Skin of body (tissue), 2 donors: ENCODE measurements around the gene MYOM3. TPM values are rescaled to one million over a fixed set of nuclear protein-coding genes. Genes with fewer than 3 reads are reported as not detected.

ENCODE experiments used
- DNase-seq: peaks from one replicate; lab custom pipeline; 2025; lab: John Stamatoyannopoulos, UW
- total RNA-seq: library from RNA; depleted of rRNA; stranded (reverse); fragments of >200 nt; gene quantifications from one replicate; pipeline ENCODE4 v1.2.3, GENCODE V29; 2014

MYOM3 gene
- total RNA-seq, 1 donor from 2014 or later = 32.7 TPM

DNA sequence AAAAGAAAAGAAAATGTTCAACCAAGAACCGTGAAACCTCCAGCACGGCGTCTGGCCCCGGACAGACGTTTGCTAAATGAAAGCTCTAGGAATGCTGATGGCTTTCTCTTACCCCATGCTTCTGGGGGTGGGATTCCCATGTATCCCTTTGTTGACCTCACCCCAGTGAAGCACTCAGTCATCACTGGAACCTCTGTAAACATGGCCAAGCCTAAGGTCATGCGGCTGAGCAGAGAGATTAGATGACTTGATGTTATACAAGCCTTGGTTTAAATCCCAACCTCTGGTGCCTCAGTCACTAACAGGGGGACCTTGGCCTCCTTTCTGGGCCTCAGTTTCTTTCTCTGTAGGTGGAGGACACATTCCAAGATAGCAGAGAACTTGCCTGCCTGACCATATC is 2.8 kb upstream of the MYOM3 start:
- no peak for DNase-seq

DNA sequence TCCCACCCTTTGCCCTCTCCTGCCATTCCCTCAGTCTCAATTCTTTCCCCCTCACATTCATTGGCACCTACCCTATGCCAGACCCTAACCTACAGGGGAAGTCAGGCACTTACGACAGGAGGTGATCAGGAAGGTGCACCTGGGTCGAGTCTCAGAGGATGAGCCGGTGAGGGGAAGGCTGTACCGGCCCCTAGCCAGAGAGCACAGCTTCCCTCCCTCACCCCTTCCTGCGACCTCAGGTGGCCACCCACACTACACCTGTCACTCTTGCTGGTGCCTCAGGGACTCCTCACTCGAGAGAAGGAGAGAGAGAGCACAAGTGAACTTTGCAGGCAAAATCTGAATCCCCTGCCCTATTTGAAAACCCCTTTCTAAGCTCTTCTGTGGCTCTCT is 1.7 kb upstream of the MYOM3 start:
- DNase-seq = no peak

DNA sequence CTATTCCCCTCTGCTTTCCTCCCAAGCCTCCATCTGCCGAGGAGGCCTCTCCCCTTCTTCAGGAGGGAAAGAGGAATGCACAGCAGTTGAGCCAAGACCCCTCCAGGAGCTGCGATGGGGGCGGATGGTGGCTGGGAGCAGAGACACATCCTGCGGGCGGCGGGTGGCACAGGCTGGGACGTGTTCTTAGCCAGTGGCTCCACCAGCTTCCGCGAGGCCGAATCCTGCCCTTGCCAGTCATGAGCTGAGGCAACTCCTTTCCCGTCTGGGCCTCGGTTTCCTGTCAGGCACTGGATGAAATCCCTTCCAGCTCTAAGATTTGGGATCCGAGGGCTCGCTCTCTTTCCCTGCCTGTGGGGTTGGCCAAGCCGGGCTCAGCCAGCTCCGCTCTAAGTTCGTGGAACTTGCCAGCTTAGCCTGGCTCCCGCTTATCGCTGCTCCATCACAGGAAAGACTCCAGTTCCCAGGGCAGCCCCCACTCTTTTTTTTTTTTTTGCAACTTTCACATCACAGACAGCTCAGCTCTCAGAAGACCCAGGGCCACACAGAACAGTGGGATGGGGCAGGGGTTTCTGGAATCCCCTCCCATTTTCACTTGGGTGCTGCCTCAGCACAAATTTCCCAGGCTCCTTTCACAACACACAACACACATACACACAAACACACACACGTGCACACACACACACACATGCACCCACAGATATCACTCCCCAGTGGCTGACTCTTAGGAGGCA is 506 bp downstream of the MYOM3 start:
- no peak for DNase-seq

DNA sequence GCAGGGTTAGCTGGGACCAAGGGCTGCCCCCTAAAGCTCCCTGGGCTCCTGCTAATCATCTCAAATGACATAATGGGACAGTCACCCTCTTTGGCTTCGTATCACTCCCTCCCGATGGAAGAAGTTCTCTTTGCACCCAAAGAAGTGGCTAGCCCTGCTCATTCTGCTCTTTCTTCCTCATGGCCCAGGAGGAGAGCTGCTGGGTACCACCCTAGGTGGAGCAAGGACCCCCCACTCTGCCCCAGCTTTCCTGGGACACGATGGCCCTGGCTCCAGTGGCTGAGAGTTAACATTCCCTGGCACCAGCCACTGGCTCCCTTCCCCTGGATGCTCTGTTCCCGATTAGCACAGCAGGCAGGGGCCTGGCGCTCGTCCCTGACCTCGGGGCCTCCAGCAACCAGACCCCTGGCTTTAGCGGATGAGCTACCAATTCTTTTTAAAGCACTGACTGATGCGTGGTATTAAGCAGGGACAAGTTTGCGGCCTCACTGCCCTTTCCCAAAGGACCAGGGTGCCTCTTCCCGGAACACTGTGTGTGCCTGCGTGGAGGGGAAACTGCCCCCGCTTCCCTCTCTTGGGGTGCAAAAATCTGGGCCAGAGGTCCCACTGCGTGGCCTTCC is 1.2 kb downstream of the MYOM3 start:
- DNase-seq = no peak

DNA sequence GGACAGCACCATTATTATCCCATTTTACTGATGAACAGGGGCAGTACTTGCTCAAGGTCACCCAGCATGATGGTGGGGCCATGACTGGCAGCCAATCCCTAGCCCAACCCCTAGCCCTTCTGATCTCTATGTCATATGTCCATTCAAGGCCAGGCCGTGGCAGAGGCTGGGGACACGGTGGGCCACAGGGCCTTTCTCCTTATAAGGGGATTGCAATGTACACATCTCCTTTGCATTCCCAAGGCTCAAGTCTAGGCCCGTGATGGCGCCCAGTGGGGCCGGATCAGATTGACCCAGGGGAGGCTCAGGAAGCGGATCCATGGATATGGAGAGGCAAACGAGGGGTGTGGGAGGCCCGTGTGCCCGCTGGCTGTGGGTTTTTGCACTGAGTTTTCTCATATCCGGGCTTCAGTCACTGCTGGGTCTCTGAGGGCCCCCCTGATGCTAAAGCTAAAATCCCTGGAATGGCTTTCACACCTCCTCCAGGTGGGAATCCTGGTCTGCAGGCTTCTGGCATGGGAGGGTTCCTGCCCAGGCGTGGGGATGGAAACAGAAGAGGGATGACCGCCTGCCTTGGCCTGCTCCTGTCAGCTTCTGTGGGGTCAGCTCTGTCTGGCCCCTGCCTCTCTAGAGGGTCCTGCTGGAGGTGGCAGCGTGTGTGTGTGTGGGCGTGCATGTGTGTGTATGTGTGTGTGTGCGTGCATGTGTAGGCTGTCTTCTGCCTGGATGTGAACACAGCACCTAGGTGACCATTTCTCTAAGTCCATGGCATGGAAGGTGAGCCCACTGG is 2.1 kb downstream of the MYOM3 start:
- DNase-seq = no peak

DNA sequence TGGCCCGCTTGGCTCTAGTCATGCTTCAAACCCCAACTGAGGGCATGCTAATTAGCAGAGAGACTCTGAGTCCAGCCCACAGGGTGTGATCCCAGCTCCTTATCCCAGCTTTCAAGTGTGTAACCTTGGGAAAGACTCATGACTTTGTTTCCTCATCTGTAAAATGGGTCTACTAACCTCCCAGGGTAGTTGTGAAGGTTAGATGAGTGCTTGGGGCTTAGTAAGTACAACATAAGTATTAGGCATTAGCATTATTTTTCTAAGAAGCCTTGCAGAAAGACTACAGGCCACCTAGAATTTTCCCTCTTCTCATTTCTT is 2.8 kb downstream of the MYOM3 start:
- DNase-seq = no peak

DNA sequence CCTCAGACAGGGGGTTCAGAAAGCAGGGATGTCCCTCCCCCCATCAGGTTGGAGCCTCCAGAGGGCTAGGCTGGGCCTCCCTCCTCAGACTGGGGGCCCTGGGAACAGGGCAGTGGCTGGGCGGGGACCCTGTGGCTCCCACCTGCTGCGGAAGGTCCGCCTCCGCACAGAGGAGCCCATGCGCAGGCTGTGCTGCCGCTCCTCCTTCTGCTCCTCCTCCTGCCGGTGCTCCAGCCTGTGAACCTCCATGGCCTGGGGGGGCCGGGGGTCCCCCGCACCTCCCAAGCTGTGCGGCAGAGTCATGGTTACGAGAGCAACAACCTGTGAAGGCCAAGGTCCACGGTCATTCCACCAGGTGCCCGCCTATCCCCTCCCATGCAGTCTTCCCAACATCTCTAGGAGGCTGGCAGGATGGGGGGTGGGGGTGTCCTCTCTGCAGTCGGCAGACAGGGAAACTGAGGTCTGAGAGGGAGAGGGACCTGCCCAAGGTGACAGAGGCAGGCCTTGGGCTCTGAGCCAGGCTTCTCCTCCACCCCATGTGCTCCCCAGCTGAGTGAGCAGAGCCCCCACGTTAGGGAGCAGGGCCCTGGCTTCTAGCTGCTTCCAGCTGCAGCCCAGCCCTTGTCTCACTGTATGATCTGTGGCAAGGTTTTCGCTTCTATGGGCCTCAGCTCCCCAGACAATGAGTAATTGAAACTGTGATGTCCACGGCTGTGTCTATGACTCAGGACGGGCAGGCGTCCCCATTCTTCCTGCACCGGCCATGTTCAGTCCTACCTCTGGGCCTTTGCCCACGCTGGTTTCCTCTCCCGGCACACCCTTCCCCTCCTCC is 3.4 kb downstream of the MYOM3 start:
- no peak for DNase-seq

DNA sequence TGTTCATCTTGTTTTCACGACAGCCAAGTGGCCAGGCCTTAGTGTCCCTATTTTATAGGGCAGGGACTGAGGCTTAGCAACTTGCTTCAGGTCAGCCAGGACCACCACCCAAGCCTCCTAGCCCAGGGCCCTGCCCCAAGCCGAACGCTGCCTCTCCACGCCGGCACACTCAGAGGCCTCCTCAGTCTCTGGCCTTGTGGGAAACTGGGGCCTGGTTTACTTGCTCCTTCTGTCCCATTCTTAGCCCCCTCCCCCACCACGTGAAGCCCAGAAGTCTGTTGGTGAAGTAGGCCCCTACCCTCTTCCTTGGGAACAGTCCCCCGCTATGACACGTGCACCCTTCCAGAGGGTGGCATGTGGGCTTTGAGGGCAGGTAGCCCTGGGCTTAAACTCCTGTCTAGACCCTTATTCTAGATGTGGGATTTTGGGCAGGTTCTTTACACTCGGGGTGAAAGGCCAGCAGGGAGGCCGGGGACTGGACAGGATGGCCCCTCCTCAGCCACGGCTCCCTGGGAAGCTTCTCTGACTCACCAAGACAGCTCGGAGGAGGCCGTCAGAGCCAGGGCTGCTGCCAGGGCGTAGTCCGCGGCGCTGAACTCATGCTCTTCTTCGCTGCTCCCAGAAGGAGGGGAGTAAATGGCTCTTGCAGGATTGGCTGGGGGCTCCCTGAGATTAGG is 4.3 kb downstream of the MYOM3 start:
- DNase-seq = no peak

DNA sequence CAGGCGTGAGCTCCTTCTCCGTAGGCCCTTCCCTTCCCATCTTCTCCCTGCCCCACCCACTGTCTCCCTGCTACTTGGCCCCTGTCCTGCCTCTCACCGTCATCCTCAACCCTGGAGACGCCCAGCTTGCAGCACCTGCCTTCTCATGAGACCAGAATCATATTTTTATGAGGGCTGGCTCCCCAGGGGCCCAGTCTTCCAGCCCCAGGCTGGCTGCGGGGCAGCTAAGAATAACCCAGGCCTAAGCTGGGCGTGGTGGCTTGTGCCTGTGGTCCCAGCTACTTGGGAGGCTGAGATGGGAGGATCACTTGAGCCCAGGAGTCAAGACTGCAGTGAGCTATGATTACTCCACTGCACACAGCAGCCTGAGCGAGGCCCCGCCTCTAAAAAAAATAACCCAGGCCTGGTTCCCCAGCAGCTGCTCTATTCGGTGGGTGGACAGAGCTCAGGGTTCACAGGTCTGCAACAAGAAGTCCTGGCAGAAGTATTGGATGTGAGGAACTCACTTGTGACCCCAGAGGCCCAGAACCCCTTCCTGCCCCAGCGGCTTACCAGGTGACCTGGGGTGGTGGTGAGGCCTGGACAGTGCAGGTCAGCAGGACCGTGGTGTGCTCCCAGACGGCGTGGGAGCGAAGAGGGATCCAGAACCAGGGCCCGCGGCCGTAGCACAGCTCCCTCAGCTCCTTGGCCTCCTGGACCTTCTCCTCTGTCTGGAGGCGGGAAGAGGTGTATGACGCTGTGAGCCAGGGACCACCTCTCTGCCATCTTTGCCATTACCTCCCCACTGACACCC is 6.4 kb downstream of the MYOM3 start:
- DNase-seq = no peak

DNA sequence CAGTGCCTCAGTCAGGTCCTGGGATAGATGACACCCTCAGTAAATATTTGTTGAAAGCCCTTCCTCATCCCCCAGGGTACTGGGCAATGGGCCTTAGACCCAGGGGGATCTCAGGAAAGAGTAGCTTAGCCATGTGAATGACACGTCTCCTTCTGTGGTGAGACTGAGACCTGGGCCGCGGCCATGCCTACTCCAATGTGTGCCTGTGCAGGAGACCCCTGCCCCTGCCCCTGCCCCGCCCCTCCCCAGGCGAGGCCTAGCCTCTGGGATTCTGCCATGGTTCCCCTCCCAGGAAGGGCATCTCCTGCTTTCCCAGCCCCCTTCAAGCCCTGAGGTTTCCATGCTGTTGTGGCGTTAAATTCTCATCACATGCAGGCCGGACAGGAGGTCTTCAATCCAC is 7.1 kb downstream of the MYOM3 start:
- no peak for DNase-seq

DNA sequence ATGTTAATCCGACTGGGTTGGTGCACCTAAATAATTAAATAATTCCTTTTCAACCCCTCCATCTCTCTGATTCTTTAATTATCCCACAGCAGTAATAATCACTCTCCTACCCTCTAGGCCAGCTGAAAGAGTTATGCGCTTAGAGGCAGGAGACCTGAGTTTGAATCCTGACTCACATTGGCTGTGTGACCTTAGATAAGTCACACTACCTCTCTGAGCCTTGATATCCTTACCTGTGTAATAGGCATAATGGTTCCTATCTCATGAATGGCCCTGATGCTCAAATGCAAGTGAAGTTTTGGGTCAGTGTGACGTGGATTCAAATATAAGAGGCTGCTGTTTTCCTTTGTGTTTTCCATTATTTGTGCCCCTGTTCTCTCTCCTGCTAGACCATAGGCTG is 8.1 kb downstream of the MYOM3 start:
- no peak for DNase-seq

DNA sequence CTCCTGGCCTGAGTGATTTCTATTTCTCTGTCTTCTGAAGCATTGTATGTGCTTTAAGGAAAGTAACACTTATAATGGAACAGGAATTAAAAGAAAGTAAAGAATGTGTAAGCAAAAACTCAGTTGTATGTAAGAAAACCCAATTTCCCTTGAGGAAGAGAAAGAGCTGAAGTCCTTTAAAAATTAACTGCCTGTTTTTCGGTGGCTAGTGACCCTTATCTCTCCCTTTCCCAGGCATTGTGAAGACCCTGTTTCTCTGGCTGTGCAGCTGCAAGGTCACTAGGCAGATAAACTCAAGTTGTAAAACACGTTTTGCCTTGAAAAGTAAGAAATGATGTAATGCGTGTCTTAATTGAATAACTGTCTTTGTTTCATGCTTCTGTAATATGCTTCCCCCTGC is 8.5 kb downstream of the MYOM3 start:
- DNase-seq = no peak

DNA sequence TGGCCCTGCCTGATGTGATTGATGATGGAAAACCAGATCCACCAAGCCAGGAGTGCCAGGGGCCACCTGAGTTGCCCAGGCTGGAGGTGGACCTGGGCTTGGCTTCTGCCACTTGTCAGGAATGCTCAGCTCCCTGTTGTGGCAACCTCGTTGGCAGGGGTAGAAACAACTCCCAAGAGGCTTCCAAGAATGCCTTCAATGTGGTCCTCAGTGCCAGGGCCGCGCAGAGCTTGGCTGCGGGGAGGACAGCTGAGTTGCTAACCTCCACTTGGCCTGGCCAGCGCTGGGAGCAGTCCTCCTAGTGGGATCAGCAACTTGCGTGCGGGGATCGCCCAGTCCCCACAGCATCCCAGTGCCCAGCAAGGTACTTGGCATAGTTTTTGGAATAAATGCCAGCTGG is 9.0 kb downstream of the MYOM3 start:
- DNase-seq = no peak

DNA sequence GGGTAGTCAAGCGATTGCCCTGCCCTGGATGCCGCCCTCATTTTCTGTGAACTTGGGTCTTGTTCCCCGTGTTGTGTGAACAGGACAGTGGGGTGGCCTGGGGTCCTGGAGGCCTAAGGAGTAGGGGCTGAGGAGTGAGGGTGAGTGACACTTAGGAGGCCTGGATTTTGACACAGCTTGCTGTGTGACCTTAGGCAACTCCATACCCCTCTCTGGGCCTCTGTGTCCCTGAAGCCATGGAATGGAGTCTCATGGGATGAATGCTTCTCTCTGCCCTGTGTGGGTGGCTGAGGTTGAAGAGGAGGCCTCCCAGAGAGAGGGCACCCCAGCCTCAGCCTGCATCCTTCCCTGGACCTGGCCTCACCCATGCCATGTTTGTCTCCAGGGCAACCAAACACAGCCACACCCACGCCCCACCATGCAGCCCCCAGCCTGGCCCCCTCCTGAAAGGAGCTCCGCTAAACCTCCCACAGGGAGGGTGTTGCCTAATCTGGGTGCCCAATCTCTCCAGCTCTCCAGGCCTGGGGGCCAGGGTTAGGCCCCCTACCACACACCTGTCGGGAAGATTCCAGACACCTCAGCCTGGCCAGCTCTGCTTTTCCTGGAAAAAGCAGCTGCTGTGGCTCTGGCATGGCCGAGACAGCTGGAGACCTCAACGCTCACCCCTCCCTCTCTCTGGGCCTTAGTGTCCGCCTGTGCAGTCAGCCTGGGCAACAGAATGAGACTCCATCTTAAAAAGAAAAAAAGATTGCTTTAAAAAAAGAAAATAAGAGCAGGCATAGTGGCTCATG is 9.9 kb downstream of the MYOM3 start:
- DNase-seq = peak; percentile 17

DNA sequence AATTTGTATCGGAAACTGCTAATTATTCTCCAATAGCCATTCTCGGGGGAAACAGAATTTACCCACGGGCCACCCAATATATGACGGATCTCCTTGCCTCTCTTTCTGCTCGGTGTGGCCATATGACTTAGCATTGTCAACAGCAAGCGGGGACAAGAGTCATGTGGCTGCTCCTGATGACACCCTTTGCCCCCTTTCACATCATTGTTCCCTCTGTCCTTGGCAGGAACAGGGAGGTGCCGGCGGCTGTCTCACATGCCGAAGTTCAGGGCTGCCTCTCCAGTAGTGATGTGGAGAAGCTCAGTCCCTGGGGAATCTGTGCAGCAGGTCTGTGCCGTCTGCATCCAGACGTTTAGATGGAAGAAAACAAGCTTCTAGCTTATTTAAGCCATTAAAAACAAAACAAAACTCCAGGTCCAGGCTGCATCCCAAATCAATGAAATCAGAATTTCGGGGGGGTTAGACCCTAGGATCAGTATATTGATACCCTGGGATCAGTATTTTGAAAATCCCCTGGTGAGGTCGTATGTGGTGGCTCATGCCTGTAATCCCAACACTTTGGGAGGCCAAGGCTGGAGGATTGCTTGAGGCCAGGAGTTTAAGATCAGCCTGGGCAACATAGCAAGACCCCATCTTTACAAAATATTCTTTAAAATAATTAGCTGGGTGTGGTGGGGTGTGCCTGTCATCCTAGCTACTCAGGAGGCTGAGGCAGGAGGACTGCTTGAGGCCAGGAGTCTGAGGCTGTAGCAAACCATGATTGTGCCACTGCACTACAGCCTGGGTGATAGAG is 10.8 kb downstream of the MYOM3 start:
- no peak for DNase-seq

DNA sequence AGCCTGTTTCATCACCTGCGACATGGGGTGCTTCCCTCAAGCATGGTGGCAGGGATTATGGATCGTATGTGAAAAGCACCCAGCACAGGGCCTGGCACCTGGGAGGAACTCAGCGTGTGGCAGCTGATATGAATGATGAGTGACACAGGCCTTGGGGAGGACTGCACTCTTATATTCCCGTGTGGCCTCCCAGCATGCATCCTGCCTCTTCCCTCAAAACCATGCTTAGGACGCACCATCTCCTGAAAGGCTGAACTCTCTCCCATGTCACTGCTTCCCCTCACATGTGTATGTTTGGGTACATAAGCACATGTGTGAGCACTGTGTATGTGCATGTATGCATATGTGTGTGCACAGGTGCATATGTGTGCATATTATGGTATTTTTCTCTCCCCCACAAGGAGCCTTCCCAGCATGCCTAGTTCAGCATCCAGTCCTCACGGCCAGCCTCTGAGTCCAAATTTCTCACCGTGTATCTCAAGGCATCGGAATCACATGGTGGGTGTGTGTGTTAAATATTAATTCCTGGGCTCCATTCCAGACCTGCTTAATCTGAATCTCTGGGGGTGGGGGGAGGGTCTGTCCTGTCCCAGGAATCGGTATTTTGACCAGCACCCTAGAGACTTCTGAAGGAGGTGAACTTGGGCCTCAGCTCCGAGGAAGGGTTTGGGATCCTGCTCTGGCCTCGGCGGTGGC is 12.8 kb downstream of the MYOM3 start:
- no peak for DNase-seq

DNA sequence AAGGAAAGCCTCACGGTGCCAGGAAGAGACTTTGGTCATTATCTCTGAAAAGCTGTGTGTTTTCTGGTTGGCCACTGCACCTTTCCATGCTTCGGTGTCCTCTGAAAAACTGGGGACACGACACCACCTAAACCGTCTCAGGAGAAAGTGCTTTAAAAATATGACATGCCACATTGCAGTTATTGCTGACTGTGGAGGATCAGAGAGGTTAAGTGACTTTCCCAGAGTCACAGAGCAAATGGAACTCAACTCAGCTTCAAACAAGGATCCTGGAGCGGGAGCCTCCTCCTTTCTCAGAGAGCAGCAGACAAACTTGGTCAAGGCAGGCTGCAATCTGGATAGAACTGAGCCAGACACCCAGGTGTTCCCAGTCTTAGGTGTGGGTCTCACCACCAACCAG is 13.8 kb downstream of the MYOM3 start:
- no peak for DNase-seq

DNA sequence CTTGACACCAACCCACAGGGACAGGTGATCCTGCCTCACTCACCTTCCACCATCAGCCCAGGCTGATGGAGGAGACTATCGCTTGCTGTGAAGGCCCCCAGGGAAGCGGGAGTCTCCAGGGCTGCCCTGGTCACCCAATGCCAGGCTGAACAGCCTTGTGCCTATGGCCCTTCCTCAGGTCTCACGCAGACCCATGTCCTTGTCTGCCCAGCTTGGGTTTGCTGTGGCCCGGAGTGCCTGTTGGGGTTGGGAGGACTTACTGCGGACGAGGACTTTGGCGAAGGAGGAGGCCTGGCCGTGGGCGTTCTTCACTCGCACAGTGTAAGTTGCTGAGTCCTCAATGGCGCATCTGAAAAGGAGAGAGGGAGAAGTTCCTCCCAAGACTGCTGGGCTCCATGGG is 14.3 kb downstream of the MYOM3 start:
- DNase-seq = no peak
